ENCODE data around the gene SCRT2.

Gene SCRT2

GRCh38 chr20:673603-674001 is 2.0 kb downstream of the SCRT2 start:
- FAIRE-seq (no peak), DNase-seq (ENCODE audit: insufficient read length, low spot score) (no peak)

DNA sequence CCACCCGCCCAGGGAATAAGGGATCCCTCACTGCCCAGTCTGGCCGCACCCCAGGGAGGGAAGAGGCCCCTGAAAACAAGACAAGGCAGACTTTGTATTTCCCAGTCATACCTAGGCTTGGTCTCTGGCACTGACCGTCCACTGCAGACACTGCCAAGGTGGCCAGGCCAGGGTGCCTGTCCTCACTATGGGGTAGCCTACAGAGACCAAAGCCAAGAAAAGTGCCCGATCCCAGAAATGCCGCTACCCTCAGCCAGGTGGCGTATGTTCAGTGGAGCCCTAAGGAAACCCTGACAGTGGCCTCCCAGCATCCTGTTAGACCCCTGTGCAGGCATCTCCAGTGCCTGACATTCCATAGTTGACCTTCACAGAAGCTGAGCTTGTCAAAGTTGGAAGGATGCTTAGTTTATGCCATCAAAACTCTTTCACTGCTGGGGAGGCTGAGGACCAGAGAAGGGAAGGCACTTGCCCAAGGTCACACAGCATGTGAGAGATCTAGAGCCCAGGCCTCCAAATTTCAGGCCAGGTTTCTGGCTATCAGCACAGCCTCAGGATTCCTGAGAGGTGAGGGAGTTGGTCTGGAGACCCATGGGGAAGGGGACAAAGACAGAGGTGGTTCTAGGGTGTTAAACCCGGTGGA is 2.5 kb downstream of the SCRT2 start:
- DNase-seq (ENCODE audit: insufficient read length, low spot score), result no peak
- no peak for FAIRE-seq

GRCh38 chr20:671252-672030 is 4.2 kb downstream of the SCRT2 start:
- FAIRE-seq, result no peak
- DNase-seq (ENCODE audit: insufficient read length, low spot score), result no peak

GRCh38 chr20:669573-669972 is 6.0 kb downstream of the SCRT2 start:
- no peak for DNase-seq (ENCODE audit: insufficient read length, low spot score)
- FAIRE-seq, result no peak

DNA sequence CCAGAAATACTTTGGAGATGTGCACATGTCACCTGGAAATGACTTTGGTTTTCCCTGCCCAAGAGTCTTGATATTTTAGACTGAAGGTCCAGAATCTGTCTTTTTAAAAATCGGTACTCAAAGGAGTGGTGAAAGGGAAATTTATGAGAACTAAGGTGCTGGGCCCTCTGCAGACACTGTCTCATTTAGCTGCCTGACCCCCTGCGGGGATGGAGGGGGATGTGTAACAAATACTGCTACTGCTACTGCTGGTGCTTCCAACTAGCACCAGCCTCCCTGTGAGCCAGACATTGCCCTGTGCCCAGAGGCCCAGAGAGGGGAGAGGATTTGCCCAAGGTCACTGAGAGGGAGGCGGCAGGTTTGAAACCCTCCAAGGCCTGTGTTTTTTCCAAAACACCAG is 7.0 kb downstream of the SCRT2 start:
- FAIRE-seq, result no peak

DNA sequence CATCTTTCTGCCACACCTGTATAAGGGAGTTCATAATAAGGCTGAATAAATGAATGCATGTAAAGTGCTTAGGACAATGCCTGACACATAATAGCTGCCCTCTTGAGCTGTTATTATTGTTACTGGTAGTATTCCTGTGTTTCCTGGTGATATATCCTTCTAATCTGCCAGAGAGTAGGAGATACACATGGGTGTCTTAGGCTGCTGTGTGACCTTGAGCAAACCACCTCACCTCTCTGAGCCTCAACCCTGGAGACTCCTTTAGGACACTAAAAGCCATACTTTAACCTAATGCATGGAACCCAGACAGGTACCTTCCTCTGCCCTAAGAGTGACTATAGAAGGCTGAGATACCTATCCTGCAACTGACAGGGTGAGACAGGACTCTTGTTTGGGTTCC is 7.6 kb downstream of the SCRT2 start:
- no peak for FAIRE-seq
- no peak for DNase-seq (ENCODE audit: insufficient read length, low spot score)

More for the DNA sequence above, 7.0 kb downstream of the SCRT2 start:
- DNase-seq (ENCODE audit: insufficient read length, low spot score), result no peak

DNA sequence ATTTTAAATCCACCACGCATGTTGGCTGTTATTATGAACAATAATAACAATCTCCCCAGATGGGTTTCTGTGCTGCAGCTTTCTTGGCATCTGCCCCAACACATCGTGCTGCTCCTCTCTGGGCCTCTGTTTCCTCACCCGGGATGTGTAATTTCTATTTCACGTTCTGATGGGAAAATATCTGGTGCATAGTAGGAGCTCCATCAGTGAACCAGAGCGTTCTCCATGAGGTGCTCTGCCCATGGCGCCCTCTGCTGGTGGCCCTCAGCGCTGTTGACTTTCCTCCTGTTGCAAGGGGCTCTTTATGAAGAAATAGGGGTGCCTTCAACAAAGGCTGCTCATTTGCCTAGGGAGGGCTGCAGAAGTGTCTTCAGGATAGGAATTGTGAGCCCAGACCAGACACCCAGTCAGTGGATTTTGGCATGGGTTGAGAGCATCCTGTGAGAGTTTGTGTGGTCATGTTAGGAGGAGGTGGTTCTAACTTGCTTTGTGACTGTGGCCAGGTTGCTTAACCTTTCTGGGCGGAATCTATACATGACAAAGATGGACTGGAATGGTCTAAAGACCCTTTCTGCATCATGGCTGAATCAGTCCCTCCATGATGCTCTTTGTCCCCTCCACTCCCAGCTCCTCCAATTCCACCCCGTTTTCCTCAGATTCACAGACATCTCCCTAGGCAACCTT is 8.1 kb downstream of the SCRT2 start:
- DNase-seq (ENCODE audit: insufficient read length, low spot score), result no peak
- no peak for FAIRE-seq

- DNase-seq (ENCODE audit: insufficient read length, low spot score) (no peak), FAIRE-seq (no peak)
Measured at GRCh38 chr20:666877-667276, 8.7 kb downstream of the SCRT2 start.

DNA sequence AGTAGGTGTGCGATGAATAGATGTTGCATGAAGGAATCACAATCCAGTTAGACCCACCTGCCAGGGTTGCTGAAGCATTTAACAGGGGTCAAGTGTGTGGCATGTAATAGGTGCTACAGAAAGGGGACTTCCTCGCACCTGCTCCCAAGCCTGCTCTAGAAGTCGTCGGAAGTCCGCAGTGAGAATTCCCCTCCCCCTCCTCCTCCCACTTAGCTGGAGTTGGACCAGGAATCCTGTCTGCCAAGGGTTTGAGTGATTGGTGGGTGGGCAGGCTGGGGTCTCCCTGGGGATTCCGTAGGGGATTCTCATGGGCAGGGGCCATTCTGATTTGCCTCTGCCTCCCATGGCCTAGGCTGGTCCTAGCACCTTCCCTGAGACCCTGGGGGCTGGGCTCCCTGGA is 10.3 kb downstream of the SCRT2 start:
- DNase-seq (ENCODE audit: insufficient read length, low spot score), result no peak
- no peak for FAIRE-seq

GRCh38 chr20:664576-664975 is 11.0 kb downstream of the SCRT2 start:
- FAIRE-seq (no peak), DNase-seq (ENCODE audit: insufficient read length, low spot score) (no peak)

DNA sequence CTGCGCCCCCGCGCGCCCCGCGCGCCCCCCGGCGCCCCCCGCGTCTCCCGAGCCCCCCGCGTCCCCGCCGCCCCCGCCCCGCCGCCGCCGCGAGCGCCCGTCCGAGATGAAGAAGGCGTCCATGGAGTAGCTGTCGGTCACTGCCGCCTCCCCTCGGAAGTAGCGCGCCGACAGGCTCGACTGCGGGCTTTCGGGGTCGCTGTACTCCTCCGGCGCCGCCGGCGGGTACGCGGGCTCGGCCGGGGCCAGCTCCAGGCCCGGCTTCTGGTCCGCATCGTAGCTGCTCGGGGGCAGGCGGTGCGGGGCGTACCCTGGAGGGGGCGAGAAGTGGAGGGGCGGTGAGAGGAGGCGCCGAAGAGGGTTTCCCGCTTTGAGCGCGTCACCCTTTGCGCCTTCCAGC is 11.5 kb downstream of the SCRT2 start:
- no peak for DNase-seq (ENCODE audit: insufficient read length, low spot score)
- no peak for FAIRE-seq

DNA sequence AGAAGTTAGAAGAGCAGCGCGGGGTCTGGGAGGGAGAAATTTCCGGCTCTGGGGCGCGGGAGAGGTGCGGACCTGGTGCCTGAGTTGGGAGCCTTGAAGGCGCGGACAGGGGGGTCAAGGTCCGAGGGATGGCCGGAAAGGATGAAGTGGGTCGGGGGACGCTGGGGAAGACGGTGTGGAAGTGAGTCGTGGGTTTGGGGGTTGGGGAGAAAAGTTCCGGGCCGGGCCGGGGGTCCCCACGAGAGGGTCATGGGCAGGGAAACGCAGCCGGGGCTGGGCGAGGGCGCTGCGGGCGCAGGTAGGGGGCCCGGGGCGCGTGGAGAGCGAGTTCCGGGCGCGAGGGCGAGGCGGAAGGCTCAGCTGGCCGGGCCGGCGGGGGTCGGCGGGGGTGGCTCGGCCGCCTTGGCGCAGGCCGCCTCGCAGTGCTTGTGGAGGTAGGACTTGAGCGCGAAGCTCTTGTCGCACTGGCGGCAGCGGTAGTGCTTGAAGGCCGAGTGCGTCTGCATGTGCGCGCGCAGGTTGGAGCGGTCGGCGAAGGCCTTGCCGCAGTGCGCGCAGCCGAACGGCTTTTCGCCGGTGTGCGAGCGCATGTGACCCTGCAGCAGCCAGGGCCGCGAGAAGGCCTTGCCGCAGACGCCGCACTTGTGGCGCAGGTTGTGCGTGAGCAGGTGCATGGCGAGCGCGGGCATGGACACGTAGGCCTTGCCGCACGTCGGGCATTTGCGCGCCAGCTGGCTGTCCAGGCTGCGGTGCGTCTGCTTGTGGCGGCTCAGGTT is 12.1 kb downstream of the SCRT2 start:
- no peak for FAIRE-seq

GRCh38 chr20:662277-663192 is 13.1 kb downstream of the SCRT2 start:
- no peak for DNase-seq (ENCODE audit: insufficient read length, low spot score)

More for the DNA sequence above, 12.1 kb downstream of the SCRT2 start:
- no peak for DNase-seq (ENCODE audit: insufficient read length, low spot score)

DNA sequence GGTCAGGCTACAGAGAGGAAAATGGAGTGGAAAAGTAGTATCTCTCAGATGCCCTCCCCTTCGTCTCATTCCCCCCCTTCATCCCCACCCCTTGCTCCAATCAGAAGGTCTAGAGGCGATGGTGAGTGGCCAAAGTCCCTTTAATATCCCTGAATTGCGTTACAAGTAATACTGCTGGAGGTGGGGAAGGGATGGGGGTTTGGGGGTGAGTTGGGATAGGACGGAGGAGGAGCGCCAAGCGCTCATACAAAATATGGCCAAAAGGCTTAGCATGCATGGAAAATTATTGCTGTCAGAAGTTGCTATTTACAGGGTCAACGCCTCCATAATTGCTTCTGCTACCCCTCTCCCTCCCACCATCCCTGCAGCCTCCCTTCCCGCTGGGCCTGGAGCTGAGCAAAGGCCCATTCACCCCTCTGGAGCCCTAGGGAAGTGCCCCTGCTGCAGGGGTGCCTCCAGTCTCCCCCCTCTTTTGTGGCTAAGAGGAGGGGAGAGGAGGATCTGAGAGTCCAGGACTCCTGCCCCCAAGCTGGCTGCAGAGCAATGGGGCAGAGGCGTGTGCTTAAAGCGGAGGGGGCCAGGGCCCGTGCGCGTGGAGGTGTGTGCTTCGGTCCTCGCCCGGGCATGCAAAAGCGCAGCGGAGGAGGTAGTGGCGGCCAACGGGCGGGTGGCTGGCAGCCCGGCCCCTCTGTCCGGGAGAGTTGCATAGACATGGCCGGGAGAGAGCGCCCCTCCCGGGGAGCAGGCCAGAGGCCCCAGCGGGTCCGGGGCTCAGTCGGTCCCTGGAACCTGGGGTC is 13.9 kb downstream of the SCRT2 start:
- DNase-seq (ENCODE audit: insufficient read length, low spot score) (no peak), FAIRE-seq (no peak)

More at GRCh38 chr20:662277-663192, 13.1 kb downstream of the SCRT2 start:
- no peak for FAIRE-seq

- no peak for FAIRE-seq
- DNase-seq (ENCODE audit: insufficient read length, low spot score), result no peak
Measured at GRCh38 chr20:658731-659291, 16.8 kb downstream of the SCRT2 start.

DNA sequence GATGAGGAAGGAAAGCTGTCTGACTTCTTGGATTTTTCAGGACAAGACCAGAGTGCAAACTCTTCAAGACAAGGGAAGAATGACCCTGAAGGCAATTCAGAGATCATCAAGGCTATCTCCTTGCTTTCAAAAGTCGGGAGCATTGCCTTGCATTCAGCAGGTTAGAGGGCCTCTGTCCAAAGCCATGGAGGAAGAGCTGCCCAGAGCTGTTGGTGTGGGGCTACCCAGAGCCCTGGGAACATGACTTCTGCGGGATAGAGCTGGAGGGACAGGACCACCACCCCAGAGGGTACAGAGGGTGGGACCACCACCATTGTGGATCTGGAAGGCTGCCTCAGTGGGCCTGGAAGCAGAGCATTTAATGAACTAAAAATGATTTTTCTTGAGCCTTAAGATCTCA is 17.4 kb downstream of the SCRT2 start:
- DNase-seq (ENCODE audit: insufficient read length, low spot score) (no peak), FAIRE-seq (no peak)

- FAIRE-seq (no peak), DNase-seq (ENCODE audit: insufficient read length, low spot score) (no peak)
Measured at GRCh38 chr20:655726-656624, 19.6 kb downstream of the SCRT2 start.

DNA sequence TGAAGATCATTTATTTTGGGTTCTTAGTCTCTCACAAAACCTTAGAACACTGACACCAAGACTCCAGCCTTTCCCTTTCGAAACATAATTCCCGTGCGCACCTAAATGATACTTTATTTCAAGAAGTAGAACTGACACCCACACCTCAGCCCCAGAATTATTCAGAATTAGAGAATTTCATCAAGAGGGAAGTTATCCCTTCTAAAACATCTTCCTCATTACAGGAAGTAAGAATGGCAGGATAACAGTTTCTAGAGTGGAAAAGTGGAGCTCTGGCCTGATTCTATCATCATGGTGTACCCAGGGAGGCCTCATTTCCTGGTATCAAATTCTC is 21.2 kb downstream of the SCRT2 start:
- no peak for FAIRE-seq

More for the DNA sequence above, 21.2 kb downstream of the SCRT2 start:
- DNase-seq (ENCODE audit: insufficient read length, low spot score), result no peak

Data from GM19239 (cell line).